Measurements from ENCODE around the gene UBA1.

DNA sequence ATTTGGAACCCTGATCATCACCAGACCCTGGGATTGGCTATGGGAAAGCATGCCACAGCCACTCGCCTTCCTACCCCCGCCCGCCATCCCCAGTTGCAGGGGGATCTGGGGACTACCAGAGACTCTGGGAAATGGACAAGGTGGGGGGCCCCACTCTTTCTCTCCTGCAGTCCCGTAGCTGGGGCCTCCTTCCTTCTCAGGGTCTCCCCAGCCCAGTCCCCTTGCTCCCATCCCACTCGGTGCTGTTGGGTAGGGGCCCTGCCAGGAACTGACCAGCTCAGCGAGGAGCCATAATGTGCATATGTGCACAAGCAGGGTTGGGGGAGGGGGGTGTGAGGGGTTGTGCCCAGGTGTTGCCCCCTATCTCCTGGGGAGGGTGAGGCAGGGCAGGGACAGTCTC lies 35.8 kb downstream of the UBA1 start:
- TF ChIP-seq CTCF (IDR thresholded peaks at IDR 0.05; ENCODE audit: borderline replicate concordance, extremely low read depth, low read length, poor library complexity, severe bottlenecking) (no peak), EZH2 (IDR thresholded peaks at IDR 0.05; ENCODE audit: borderline replicate concordance, low read depth, low read length, severe bottlenecking) (no peak)

Data from DND-41 (cell line).